ENCODE results near the gene DEFB124. TPM values are rescaled to one million over a fixed set of nuclear protein-coding genes. Genes with fewer than 3 reads are reported as not detected.

The DEFB124 gene
- total RNA-seq, 3 donors from 2014 or later (not counting 1 experiment from before 2014, with no cell fraction given) = not detected

GRCh38 chr20:31452575-31452974, 22.4 kb downstream of the DEFB124 start:
- ATAC-seq = no peak
- 96% methylated on average over 2 of the region's 2 CpGs for WGBS (ENCODE audit: insufficient coverage)
- H3K9me3 Mint-ChIP-seq = no peaks in the 10 kb centered on the region

GRCh38 chr20:31449511-31450414, 25.2 kb downstream of the DEFB124 start:
- H3K36me3 ChIP-seq (ENCODE audit: control insufficient read depth, insufficient read depth, low read length) = no peaks in the 10 kb centered on the region
- H3K27ac ChIP-seq (ENCODE audit: low read length) = no peak overlapping the region
- DNase-seq = no peak
- no peak overlapping the region for H3K4me3 ChIP-seq (ENCODE audit: low read length)
- Mint-ChIP-seq H3K4me1 (no peaks in the 10 kb centered on the region), H3K36me3 (no peaks in the 10 kb centered on the region), H3K4me3 (no peak overlapping the region), H3K9me3 (no peaks in the 10 kb centered on the region), H3K27me3 (ENCODE audit: low read depth in 2 of 2) (peaks cover 9 to 15% of the 10 kb centered on the region in 2 donors), H3K27ac (no peak overlapping the region)
- H3K9me3 ChIP-seq (ENCODE audit: control insufficient read depth, insufficient read depth, low read length) = no peaks in the 10 kb centered on the region
- WGBS (ENCODE audit: insufficient coverage) = 70% methylated on average over 7 of the region's 8 CpGs
- ATAC-seq = no peak
- TF ChIP-seq, protein P1, sequence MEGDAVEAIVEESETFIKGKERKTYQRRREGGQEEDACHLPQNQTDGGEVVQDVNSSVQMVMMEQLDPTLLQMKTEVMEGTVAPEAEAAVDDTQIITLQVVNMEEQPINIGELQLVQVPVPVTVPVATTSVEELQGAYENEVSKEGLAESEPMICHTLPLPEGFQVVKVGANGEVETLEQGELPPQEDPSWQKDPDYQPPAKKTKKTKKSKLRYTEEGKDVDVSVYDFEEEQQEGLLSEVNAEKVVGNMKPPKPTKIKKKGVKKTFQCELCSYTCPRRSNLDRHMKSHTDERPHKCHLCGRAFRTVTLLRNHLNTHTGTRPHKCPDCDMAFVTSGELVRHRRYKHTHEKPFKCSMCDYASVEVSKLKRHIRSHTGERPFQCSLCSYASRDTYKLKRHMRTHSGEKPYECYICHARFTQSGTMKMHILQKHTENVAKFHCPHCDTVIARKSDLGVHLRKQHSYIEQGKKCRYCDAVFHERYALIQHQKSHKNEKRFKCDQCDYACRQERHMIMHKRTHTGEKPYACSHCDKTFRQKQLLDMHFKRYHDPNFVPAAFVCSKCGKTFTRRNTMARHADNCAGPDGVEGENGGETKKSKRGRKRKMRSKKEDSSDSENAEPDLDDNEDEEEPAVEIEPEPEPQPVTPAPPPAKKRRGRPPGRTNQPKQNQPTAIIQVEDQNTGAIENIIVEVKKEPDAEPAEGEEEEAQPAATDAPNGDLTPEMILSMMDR (IDR thresholded peaks at IDR 0.05) = no peak
- H3K4me1 ChIP-seq (ENCODE audit: control insufficient read depth, insufficient read depth, low read length) = no peaks in the 10 kb centered on the region
- intact Hi-C loops (cut with micrococcal nuclease) = no loop called here
- H3K27me3 ChIP-seq (ENCODE audit: control insufficient read depth, insufficient read depth, low read length) = no peaks in the 10 kb centered on the region

More at GRCh38 chr20:31452575-31452974, 22.4 kb downstream of the DEFB124 start:
- H3K4me1 Mint-ChIP-seq = no peaks in the 10 kb centered on the region
- no peak for DNase-seq
- TF ChIP-seq, protein P1 (IDR thresholded peaks at IDR 0.05) = no peak
- H3K27me3 Mint-ChIP-seq (ENCODE audit: low read depth in 2 of 2) = peaks cover 5 to 15% of the 10 kb centered on the region in 2 donors
- Histone ChIP-seq H3K27me3 (ENCODE audit: control insufficient read depth, insufficient read depth, low read length) (no peaks in the 10 kb centered on the region), H3K27ac (ENCODE audit: low read length) (no peak overlapping the region), H3K9me3 (ENCODE audit: control insufficient read depth, insufficient read depth, low read length) (no peaks in the 10 kb centered on the region), H3K4me3 (ENCODE audit: low read length) (no peak overlapping the region), H3K4me1 (ENCODE audit: control insufficient read depth, insufficient read depth, low read length) (no peaks in the 10 kb centered on the region), H3K36me3 (ENCODE audit: control insufficient read depth, insufficient read depth, low read length) (no peaks in the 10 kb centered on the region)
- intact Hi-C loops (cut with micrococcal nuclease) = no loop called here
- H3K27ac Mint-ChIP-seq = no peak overlapping the region
- H3K4me3 Mint-ChIP-seq = no peak overlapping the region
- H3K36me3 Mint-ChIP-seq = no peaks in the 10 kb centered on the region

- Histone ChIP-seq H3K9me3 (ENCODE audit: control insufficient read depth, insufficient read depth, low read length) (no peaks in the 10 kb centered on the region), H3K27me3 (ENCODE audit: control insufficient read depth, insufficient read depth, low read length) (no peaks in the 10 kb centered on the region), H3K4me1 (ENCODE audit: control insufficient read depth, insufficient read depth, low read length) (no peaks in the 10 kb centered on the region), H3K4me3 (ENCODE audit: low read length) (no peak overlapping the region), H3K36me3 (ENCODE audit: control insufficient read depth, insufficient read depth, low read length) (no peaks in the 10 kb centered on the region), H3K27ac (ENCODE audit: low read length) (no peak overlapping the region)
- no peak for ATAC-seq
- Mint-ChIP-seq H3K4me3 (no peak overlapping the region), H3K27me3 (ENCODE audit: low read depth in 2 of 2) (peaks cover 12 to 18% of the 10 kb centered on the region in 2 donors), H3K9me3 (no peaks in the 10 kb centered on the region), H3K4me1 (no peaks in the 10 kb centered on the region), H3K36me3 (no peaks in the 10 kb centered on the region), H3K27ac (no peak overlapping the region)
- no peak for DNase-seq
- intact Hi-C loops (cut with micrococcal nuclease) = no loop called here
- TF ChIP-seq, protein P1 (IDR thresholded peaks at IDR 0.05) = no peak
- WGBS (ENCODE audit: insufficient coverage) = 80% methylated on average over 12 of the region's 12 CpGs
Observed at GRCh38 chr20:31446084-31446819, 28.7 kb downstream of the DEFB124 start.

All from natural killer cell (primary cell).